HL-60 (cell line): ENCODE results near the gene SNRK.

Source experiments
- DNase-seq, 2 experiments: peaks; one replicate each; pipeline ENCODE4 v3.0.0-alpha.2; 2010 to 2020; ENCODE audit warnings: low read depth in 1 of 2, low spot score in 1 of 2
- H3K27ac ChIP-seq: fragments of 250-450 bp; sonication (Bioruptor Pico); replicated peaks from 2 replicates; pipeline ENCODE4 v1.5.1; 2020; ENCODE audit warnings: mild to moderate bottlenecking, moderate library complexity
- H3K27me3 ChIP-seq: fragments of 250-450 bp; sonication (Bioruptor Pico); 2 replicates; pipeline ENCODE4 v1.5.1; 2021; ENCODE audit warnings: mild to moderate bottlenecking, moderate library complexity; ENCODE audit not compliant: insufficient read depth, poor library complexity, severe bottlenecking
- H3K4me3 ChIP-seq: replicated peaks from 2 replicates; pipeline ENCODE4 v1.5.1; 2011; ENCODE audit warnings: mild to moderate bottlenecking, control low read depth, low read length; ENCODE audit not compliant: insufficient read depth
- GABPA ChIP-seq: IDR thresholded peaks from 2 replicates; pipeline ENCODE4 v1.6.1; 2012; ENCODE audit warnings: low read depth
- POLR2AphosphoS5 ChIP-seq: IDR thresholded peaks from 2 replicates; pipeline ENCODE4 v1.6.1; 2012; ENCODE audit warnings: low read depth
- SPI1 ChIP-seq: IDR thresholded peaks from 2 replicates; pipeline ENCODE4 v1.6.1; 2012; ENCODE audit warnings: low read depth, mild to moderate bottlenecking, borderline replicate concordance
- TF ChIP-seq, protein P1 (sequence below): IDR thresholded peaks from one replicate; pipeline ENCODE4 v1.5.1; 2011; ENCODE audit warnings: low read length, control low read depth, inconsistent platforms; ENCODE audit not compliant: insufficient read depth
- TF ChIP-seq, protein P2 (sequence below): IDR thresholded peaks from 2 replicates; pipeline ENCODE4 v1.6.1; 2012; ENCODE audit warnings: low read depth; ENCODE audit not compliant: insufficient replicate concordance

SNRK gene

DNA sequence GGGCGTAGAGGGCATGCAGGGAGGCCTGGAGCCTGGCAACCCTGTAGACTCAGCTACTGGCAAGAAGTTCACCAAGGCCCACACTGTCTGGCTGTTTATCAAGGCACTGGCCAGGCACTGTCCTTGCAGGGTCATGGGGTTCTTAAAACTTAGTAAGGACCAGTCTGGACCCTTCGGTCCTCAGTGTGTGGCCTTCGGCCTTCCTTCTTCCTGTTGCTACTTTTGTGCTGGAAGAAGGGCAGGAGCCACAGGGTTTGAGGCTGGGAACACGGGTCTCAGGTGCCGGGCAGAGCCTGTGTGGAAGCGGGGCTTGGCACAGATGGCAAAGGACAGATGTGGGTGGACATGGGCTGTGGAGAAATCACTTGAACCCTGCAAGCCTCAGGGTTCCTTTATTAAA lies 76.6 kb downstream of the SNRK start:
- DNase-seq, result no peak
- H3K27me3 ChIP-seq, result no peaks in the 10 kb centered on the region
- no peak overlapping the region for H3K4me3 ChIP-seq
- no peak for TF ChIP-seq GABPA
- TF ChIP-seq, protein P1, sequence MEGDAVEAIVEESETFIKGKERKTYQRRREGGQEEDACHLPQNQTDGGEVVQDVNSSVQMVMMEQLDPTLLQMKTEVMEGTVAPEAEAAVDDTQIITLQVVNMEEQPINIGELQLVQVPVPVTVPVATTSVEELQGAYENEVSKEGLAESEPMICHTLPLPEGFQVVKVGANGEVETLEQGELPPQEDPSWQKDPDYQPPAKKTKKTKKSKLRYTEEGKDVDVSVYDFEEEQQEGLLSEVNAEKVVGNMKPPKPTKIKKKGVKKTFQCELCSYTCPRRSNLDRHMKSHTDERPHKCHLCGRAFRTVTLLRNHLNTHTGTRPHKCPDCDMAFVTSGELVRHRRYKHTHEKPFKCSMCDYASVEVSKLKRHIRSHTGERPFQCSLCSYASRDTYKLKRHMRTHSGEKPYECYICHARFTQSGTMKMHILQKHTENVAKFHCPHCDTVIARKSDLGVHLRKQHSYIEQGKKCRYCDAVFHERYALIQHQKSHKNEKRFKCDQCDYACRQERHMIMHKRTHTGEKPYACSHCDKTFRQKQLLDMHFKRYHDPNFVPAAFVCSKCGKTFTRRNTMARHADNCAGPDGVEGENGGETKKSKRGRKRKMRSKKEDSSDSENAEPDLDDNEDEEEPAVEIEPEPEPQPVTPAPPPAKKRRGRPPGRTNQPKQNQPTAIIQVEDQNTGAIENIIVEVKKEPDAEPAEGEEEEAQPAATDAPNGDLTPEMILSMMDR, result no peak
- TF ChIP-seq SPI1, result no peak
- no peak for TF ChIP-seq POLR2AphosphoS5
- TF ChIP-seq, protein P2, sequence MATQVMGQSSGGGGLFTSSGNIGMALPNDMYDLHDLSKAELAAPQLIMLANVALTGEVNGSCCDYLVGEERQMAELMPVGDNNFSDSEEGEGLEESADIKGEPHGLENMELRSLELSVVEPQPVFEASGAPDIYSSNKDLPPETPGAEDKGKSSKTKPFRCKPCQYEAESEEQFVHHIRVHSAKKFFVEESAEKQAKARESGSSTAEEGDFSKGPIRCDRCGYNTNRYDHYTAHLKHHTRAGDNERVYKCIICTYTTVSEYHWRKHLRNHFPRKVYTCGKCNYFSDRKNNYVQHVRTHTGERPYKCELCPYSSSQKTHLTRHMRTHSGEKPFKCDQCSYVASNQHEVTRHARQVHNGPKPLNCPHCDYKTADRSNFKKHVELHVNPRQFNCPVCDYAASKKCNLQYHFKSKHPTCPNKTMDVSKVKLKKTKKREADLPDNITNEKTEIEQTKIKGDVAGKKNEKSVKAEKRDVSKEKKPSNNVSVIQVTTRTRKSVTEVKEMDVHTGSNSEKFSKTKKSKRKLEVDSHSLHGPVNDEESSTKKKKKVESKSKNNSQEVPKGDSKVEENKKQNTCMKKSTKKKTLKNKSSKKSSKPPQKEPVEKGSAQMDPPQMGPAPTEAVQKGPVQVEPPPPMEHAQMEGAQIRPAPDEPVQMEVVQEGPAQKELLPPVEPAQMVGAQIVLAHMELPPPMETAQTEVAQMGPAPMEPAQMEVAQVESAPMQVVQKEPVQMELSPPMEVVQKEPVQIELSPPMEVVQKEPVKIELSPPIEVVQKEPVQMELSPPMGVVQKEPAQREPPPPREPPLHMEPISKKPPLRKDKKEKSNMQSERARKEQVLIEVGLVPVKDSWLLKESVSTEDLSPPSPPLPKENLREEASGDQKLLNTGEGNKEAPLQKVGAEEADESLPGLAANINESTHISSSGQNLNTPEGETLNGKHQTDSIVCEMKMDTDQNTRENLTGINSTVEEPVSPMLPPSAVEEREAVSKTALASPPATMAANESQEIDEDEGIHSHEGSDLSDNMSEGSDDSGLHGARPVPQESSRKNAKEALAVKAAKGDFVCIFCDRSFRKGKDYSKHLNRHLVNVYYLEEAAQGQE, result no peak
- H3K27ac ChIP-seq, result no peak overlapping the region

DNA sequence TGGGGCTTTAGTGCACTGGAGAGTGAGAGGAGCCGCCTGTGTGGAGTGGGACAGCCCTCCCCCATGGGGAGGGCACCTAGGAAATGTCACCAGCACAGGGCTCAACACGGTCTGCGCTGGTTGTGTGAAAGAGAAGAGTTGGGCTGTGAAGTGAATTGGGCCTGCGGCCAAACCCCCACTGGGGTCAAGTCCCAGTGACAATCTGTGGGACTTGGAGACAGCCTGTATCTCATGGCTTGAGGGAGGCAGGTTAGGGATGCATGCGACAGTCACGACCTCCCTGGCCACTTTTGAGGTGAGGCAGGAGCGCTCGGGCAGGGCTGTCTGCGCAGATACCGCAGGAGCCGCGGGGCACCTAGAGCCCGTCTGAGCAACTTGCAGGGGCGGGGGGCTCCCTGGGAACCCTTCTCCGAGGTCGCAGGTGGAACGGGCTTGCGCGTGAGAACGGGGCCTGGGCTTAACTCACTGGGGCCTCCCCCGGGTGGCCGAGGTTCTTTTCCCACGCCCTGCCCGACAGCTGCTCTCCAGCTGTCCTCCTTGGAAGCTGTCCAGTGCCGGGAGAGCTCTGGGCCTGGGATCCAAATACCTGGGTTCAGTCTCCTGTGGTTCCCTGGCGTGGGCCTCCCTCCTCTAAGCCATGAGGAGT lies 77.4 kb downstream of the SNRK start:
- no peak overlapping the region for H3K27ac ChIP-seq
- no peak overlapping the region for H3K4me3 ChIP-seq
- TF ChIP-seq, protein P1, result no peak
- TF ChIP-seq, protein P2, result no peak
- TF ChIP-seq GABPA, result no peak
- no peak for TF ChIP-seq SPI1
- TF ChIP-seq POLR2AphosphoS5, result no peak
- DNase-seq, result no peak
- no peaks in the 10 kb centered on the region for H3K27me3 ChIP-seq

DNA sequence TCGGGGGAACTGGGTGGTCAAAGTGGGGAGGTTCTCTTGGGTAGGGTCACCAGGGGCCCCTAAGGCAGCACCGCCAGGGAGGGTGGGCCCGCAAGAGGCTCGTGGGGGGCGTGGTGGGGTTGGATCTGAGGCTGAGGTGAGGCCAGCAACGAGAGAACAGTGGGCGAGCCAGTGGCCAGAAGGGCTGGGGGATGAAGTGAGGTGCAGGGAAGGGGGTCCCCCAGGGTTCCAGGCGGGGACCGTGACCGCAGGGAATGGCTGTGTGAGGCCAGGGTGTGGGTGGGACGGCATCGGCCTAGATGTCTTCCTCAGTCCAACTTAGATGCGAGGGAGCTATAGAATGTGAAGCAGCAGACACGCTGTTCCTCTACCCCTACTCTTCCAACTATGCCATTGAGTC lies 78.2 kb downstream of the SNRK start:
- TF ChIP-seq GABPA (no peak), SPI1 (no peak), POLR2AphosphoS5 (no peak)
- TF ChIP-seq, protein P2, result no peak
- TF ChIP-seq, protein P1, result no peak
- no peaks in the 10 kb centered on the region for H3K27me3 ChIP-seq
- H3K4me3 ChIP-seq, result no peak overlapping the region
- no peak overlapping the region for H3K27ac ChIP-seq
- DNase-seq, result no peak
